ENCODE results near the gene ADAM8. TPM values are rescaled to one million over a fixed set of nuclear protein-coding genes. Genes with fewer than 3 reads are reported as not detected.

ADAM8 gene
- total RNA-seq, 2 donors from 2014 or later: 0.82 to 1.5 TPM

DNA sequence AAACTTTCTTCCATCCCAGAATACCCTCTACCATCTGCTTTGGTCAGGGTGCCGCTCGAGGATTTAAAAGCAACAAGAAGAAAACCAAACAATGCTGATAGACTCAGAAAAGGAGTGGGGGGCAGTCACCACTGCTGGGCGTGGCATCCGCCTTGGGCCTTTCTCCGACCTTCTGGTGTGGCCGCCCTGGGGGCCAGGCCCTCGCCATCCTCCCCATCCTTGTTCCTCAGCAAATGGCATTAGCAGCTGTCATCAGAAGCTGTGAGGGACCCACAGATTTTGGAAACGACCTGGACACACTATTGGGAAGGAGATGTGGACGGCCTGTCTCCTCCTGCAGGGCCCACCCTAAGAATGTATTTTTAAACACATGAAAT is 36.1 kb upstream of the ADAM8 start:
- TF ChIP-seq, protein P1, sequence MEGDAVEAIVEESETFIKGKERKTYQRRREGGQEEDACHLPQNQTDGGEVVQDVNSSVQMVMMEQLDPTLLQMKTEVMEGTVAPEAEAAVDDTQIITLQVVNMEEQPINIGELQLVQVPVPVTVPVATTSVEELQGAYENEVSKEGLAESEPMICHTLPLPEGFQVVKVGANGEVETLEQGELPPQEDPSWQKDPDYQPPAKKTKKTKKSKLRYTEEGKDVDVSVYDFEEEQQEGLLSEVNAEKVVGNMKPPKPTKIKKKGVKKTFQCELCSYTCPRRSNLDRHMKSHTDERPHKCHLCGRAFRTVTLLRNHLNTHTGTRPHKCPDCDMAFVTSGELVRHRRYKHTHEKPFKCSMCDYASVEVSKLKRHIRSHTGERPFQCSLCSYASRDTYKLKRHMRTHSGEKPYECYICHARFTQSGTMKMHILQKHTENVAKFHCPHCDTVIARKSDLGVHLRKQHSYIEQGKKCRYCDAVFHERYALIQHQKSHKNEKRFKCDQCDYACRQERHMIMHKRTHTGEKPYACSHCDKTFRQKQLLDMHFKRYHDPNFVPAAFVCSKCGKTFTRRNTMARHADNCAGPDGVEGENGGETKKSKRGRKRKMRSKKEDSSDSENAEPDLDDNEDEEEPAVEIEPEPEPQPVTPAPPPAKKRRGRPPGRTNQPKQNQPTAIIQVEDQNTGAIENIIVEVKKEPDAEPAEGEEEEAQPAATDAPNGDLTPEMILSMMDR (IDR thresholded peaks at IDR 0.05): no peak
- peaks cover 0 to 12% of the 10 kb centered on the region in 2 donors for H3K4me1 ChIP-seq
- DNase-seq (ENCODE audit: low spot score): no peak
- H3K27ac ChIP-seq: no peak overlapping the region
- H3K27me3 ChIP-seq: no peaks in the 10 kb centered on the region
- no peak overlapping the region for H3K4me3 ChIP-seq
- no peaks in the 10 kb centered on the region for H3K36me3 ChIP-seq
- no peaks in the 10 kb centered on the region for H3K9me3 ChIP-seq

DNA sequence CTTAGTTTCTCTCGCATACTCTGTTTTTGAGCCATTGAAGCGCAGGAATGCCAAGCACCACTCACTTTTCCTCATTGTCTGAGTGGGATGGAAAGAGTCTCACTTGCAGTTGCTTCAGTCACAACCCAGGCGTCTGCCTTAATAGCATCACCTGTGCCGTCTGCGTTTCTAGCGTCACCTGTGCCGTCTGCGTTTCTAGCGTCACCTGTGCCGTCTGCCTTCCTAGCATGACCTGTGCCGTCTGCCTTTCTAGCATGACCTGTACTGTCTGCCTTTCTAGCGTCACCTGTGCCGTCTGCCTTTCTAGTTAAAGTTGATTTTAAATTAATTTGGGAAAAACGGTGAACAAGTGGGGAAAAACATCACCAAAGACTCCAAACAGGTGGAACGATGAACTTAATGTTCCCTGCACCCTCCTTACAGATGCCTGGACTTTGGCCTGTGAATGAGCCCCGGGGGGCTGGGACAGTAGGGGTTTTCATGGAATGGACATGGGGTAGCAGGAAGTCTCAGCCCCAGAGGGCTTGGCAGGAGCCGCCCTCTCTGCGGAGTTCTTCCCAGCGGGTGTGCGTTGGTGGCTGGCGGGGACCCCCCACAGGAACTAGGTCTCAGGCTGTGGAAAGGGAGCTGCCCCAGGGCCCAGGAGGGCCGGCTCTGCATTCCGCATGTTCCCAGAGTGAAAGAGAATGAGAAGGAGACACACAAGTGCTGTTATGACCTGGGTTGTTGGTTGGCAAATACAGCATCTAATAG is 35.5 kb upstream of the ADAM8 start:
- H3K36me3 ChIP-seq: no peaks in the 10 kb centered on the region
- no peak overlapping the region for H3K27ac ChIP-seq
- TF ChIP-seq, protein P1 (IDR thresholded peaks at IDR 0.05): no peak
- no peaks in the 10 kb centered on the region for H3K9me3 ChIP-seq
- peaks cover 0 to 18% of the 10 kb centered on the region in 2 donors for H3K4me1 ChIP-seq
- H3K27me3 ChIP-seq: no peaks in the 10 kb centered on the region
- DNase-seq (ENCODE audit: low spot score): no peak
- H3K4me3 ChIP-seq: no peak overlapping the region

DNA sequence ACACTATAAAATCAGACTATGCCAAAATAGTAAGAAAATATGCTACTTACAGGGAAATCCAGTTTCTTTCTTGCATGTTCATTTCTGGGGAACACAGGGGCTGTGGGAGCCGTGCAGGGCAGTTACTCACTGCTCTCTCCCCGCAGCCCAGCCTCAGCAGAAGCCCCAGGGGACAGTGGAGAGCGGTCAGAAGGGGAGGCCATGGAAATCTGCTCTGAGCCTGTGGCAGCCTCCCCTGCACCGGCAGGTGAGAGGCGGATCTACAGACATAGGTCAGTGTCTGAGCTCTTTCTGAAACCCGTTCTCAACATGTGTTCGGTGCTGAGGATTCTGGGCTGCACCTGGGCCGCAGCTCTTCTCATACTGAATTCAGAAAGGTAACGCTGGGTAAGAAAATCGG is 34.9 kb upstream of the ADAM8 start:
- TF ChIP-seq, protein P1 (IDR thresholded peaks at IDR 0.05): no peak
- no peaks in the 10 kb centered on the region for H3K27me3 ChIP-seq
- no peaks in the 10 kb centered on the region for H3K9me3 ChIP-seq
- no peak for DNase-seq (ENCODE audit: low spot score)
- no peak overlapping the region for H3K4me3 ChIP-seq
- H3K36me3 ChIP-seq: no peaks in the 10 kb centered on the region
- peaks cover 0 to 24% of the 10 kb centered on the region in 2 donors for H3K4me1 ChIP-seq
- H3K27ac ChIP-seq: no peak overlapping the region

DNA sequence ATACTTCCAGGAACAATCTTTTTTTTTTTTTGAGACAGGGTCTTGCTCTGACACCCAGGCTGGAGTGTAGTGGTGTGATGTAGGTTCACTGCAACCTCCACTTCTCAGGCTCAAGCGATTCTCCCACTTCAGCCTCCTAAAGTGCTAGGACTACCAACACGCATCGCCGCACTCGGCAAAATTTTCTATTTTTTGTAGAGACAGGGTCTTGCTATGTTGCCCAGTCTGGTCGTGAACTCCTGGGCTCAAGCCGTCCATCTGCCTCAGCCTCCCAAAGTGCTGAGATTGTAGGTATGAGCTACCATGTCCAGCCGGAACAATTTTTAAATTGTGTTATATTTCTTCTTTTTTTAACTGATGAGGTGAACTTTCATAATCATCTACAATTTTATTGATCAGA is 34.1 kb upstream of the ADAM8 start:
- TF ChIP-seq, protein P1 (IDR thresholded peaks at IDR 0.05): no peak
- no peak for DNase-seq (ENCODE audit: low spot score)
- H3K4me3 ChIP-seq: no peak overlapping the region
- H3K36me3 ChIP-seq: no peaks in the 10 kb centered on the region
- no peaks in the 10 kb centered on the region for H3K27me3 ChIP-seq
- H3K4me1 ChIP-seq: peaks cover 0 to 32% of the 10 kb centered on the region in 2 donors
- H3K27ac ChIP-seq: no peak overlapping the region
- H3K9me3 ChIP-seq: no peaks in the 10 kb centered on the region

DNA sequence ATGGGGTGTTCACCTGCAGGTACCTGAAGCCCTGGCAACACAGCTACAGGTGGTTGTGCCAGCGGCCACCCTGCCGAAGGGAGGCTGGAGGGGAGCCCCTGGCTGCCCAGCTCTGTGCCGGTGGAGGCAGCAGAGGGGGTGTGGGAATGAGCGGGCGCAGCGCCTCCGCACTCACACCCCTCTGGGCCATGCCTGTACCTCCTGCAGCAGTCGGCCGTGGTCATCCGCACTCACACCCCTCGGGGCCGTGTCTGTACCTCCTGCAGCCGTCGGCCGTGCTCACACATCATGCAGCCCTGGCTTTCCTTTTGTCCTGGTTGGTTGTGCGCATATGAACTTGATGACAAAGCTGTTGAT is 33.7 kb upstream of the ADAM8 start:
- H3K4me1 ChIP-seq: peaks cover 0 to 34% of the 10 kb centered on the region in 2 donors
- TF ChIP-seq, protein P1 (IDR thresholded peaks at IDR 0.05): no peak
- H3K9me3 ChIP-seq: no peaks in the 10 kb centered on the region
- H3K36me3 ChIP-seq: no peaks in the 10 kb centered on the region
- no peak for DNase-seq (ENCODE audit: low spot score)
- no peak overlapping the region for H3K27ac ChIP-seq
- H3K27me3 ChIP-seq: no peaks in the 10 kb centered on the region
- no peak overlapping the region for H3K4me3 ChIP-seq
